ENCODE results near the gene LENG1.

- TF ChIP-seq EZH2 (IDR thresholded peaks at IDR 0.05): no peak
- TF ChIP-seq, protein P1, sequence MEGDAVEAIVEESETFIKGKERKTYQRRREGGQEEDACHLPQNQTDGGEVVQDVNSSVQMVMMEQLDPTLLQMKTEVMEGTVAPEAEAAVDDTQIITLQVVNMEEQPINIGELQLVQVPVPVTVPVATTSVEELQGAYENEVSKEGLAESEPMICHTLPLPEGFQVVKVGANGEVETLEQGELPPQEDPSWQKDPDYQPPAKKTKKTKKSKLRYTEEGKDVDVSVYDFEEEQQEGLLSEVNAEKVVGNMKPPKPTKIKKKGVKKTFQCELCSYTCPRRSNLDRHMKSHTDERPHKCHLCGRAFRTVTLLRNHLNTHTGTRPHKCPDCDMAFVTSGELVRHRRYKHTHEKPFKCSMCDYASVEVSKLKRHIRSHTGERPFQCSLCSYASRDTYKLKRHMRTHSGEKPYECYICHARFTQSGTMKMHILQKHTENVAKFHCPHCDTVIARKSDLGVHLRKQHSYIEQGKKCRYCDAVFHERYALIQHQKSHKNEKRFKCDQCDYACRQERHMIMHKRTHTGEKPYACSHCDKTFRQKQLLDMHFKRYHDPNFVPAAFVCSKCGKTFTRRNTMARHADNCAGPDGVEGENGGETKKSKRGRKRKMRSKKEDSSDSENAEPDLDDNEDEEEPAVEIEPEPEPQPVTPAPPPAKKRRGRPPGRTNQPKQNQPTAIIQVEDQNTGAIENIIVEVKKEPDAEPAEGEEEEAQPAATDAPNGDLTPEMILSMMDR (IDR thresholded peaks at IDR 0.05): no peak
These were observed 5.0 kb upstream of the LENG1 start for GRCh38 chr19:54164369-54165068.
